H1 (cell line): Measurements from ENCODE around the gene CLRN1. TPM values are rescaled to one million over a fixed set of nuclear protein-coding genes. Genes with fewer than 3 reads are reported as not detected.

ENCODE experiments used
- CEBPB ChIP-seq: IDR thresholded peaks from 2 replicates; pipeline ENCODE4 v1.6.1; 2012; ENCODE audit warnings: low read depth, low read length
- EZH2 ChIP-seq: fragments of 200-600 bp; sonication (generic); IDR thresholded peaks from 2 replicates; pipeline ENCODE4 v1.7.1; 2012; ENCODE audit warnings: low read depth, mild to moderate bottlenecking, moderate library complexity, low read length, inconsistent platforms; ENCODE audit not compliant: severe bottlenecking
- GABPA ChIP-seq: IDR thresholded peaks from 2 replicates; pipeline ENCODE4 v1.6.1; 2011; ENCODE audit warnings: mild to moderate bottlenecking, low read length, moderate library complexity, borderline replicate concordance; ENCODE audit not compliant: insufficient read depth
- KDM1A ChIP-seq: fragments of 200-600, 300-600 bp; sonication (generic); IDR thresholded peaks from 2 replicates; pipeline ENCODE4 v1.7.1; 2016; ENCODE audit warnings: mild to moderate bottlenecking, low read length, borderline replicate concordance
- POU5F1 ChIP-seq: IDR thresholded peaks from 2 replicates; pipeline ENCODE4 v1.6.1; 2011; ENCODE audit warnings: low read depth, mild to moderate bottlenecking, low read length, moderate library complexity
- SIN3A ChIP-seq, 2 experiments: IDR thresholded peaks in 1 of 2; conservative IDR thresholded peaks in 1 of 2; 2 replicates each; pipeline ENCODE4 v1.6.1; 2011 to 2012; ENCODE audit warnings: low read length in 2 of 2, improper control_type of control experiment in 1 of 2, low read depth in 1 of 2, mild to moderate bottlenecking in 1 of 2
- SIRT6 ChIP-seq: IDR thresholded peaks from one replicate; pipeline ENCODE4 v1.7.1; 2012; ENCODE audit warnings: low read length, inconsistent platforms
- TBP ChIP-seq: IDR thresholded peaks from 2 replicates; pipeline ENCODE4 v1.6.1; 2011; ENCODE audit warnings: low read depth, low read length, improper control_type of control experiment
- TCF12 ChIP-seq: IDR thresholded peaks from 2 replicates; pipeline ENCODE4 v1.6.1; 2011; ENCODE audit warnings: low read depth, mild to moderate bottlenecking, low read length
- USF2 ChIP-seq: IDR thresholded peaks from 2 replicates; pipeline ENCODE4 v1.6.1; 2011; ENCODE audit warnings: low read length, improper control_type of control experiment
- polyA plus RNA-seq, 7 experiments: library from polyadenylated mRNA; depleted of rRNA in 3 of 7; stranded (reverse) in 5 of 7; unstranded in 2 of 7; fragments of >200 nt in 5 of 7; fragments of 200-250 nt in 2 of 7; gene quantifications; 1 replicate in 5 of 7; 2 replicates in 1 of 7; 4 replicates in 1 of 7; pipeline versions ENCODE4 v1.2.1 to v1.2.3, GENCODE V29; 2011 to 2013; ENCODE audit warnings: missing spikeins in 2 of 7, mixed read lengths in 2 of 7
- total RNA-seq: library from RNA; stranded (reverse); fragmentation: NEBNext Ultra II Directional; extraction: Animal tissue kit (Norgen Biotek cat#: 25700); gene quantifications from 2 replicates; pipeline ENCODE4 v1.2.1, GENCODE V29; 2021

Gene CLRN1
- total and polyA plus RNA-seq, 2 of the 8 experiments (the other 6 are each of a cell fraction or from before 2014, with no cell fraction given): 0.20 to 0.35 TPM

DNA sequence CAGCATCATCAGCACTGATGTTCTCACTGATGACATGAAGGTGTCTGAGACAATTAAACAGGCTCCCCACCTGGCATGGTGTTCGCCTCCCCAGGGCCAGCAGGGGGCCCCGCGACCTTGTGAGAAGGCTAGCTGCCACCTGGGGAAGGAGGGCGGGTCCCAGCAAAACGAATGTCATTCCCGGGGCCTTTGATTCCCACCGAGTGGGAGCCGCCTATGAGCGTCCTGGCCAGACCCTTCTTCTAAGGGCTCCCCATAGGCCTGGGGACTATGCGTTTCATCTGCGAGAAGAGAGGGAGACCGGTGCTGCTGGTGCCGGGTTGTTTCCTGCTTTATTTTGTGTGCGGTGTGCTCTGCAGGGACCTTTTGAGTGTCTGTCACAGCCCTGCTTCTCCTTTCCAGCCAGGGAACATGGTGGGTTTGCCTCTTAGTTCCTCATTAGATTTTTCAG is 46.8 kb downstream of the CLRN1 start (continued):
- TF ChIP-seq USF2: no peak
- peak; percentile 53; the same call in 1 of the 2 replicates for TF ChIP-seq TCF12
- TF ChIP-seq SIRT6: no peak
- TF ChIP-seq KDM1A: no peak
- TF ChIP-seq GABPA: no peak
- 0 out of 4 replicates have a peak, but pooled peaks of 1 of the 2 experiments have one; percentile 33 for TF ChIP-seq SIN3A (conservative IDR thresholded peaks at IDR 0.05 in 1 of 2, IDR thresholded peaks at IDR 0.05 in 1 of 2; ENCODE audit: low read depth in 1 of 2, low read length in 2 of 2)
- TF ChIP-seq TBP: no peak
- TF ChIP-seq EZH2: no peak
- TF ChIP-seq POU5F1: no peak
- no peak for TF ChIP-seq CEBPB
